A549 (cell line): ENCODE results near the gene GPRASP2. TPM values are rescaled to one million over a fixed set of nuclear protein-coding genes. Genes with fewer than 3 reads are reported as not detected.

Experiments
- ATAC-seq, 2 experiments: fragments of 200-7000 bp in 1 of 2; fragments of >200 bp in 1 of 2; cut with Nextera tagmentation in 1 of 2; cut with Tn5 transposase in 1 of 2; 3 replicates each; pipeline versions ENCODE4 v1.8.0 to v1.9.1; 2018 to 2020; ENCODE audit warnings: mild to moderate bottlenecking in 1 of 2, moderate library complexity in 1 of 2
- CTCF ChIA-PET: fragments of 300-600 bp; sonication (Branson Sonifier 250); formaldehyde crosslinking; extraction: SDS; loops from one replicate; lab custom pipeline; 2021; ENCODE audit warnings: antibody characterized with exemption, inconsistent platforms; lab: Yijun Ruan, JAX
- POLR2A ChIA-PET: fragments of 350-600 bp; formaldehyde crosslinking; extraction: SDS; loops from one replicate; lab custom pipeline; 2021; ENCODE audit warnings: antibody characterized with exemption, inconsistent platforms; lab: Yijun Ruan, JAX
- DNase-seq, 2 experiments: peaks; one replicate each; pipeline versions ENCODE4 v3.0.0 to v3.0.0-alpha.2; 2011 to 2016; ENCODE audit warnings: low read depth in 1 of 2, low spot score in 1 of 2
- FAIRE-seq: peaks from 2 replicates; lab custom pipeline; 2011; peaks lifted over from hg19 to GRCh38; lab: Jason Lieb, UNC
- H3K27ac ChIP-seq, 2 experiments: fragments of >200 bp; sonication (Bioruptor Twin); formaldehyde crosslinking; 3 replicates each; pipeline ENCODE4 v1.5.1; 2016 to 2017
- H3K4me1 ChIP-seq: fragments of >200 bp; sonication (Bioruptor Twin); formaldehyde crosslinking; 3 replicates; pipeline ENCODE4 v1.6.1; 2016
- H3K4me2 ChIP-seq: fragments of >200 bp; sonication (Bioruptor Twin); formaldehyde crosslinking; 3 replicates; pipeline ENCODE4 v1.6.1; 2016
- H3K4me3 ChIP-seq: fragments of >200 bp; sonication (Bioruptor Twin); formaldehyde crosslinking; 3 replicates; pipeline ENCODE4 v1.5.1; 2016
- H3K9me3 ChIP-seq: fragments of >200 bp; sonication (Bioruptor Twin); formaldehyde crosslinking; 3 replicates; pipeline ENCODE4 v1.6.1; 2016
- CEBPB ChIP-seq, 2 experiments: fragments of >200 bp in 1 of 2; sonication (Bioruptor Twin) in 1 of 2; formaldehyde crosslinking in 1 of 2; IDR thresholded peaks; 2 replicates each; pipeline ENCODE4 v1.6.1; 2012 to 2016
- CHD2 ChIP-seq: fragments of 150-350 bp; IDR thresholded peaks from 2 replicates; pipeline ENCODE4 v1.6.1; 2014; ENCODE audit warnings: low read length; ENCODE audit not compliant: partially characterized antibody
- CHD4 ChIP-seq: fragments of 200-600 bp; sonication (generic); IDR thresholded peaks from 2 replicates; pipeline ENCODE4 v1.6.1; 2016; ENCODE audit warnings: antibody characterized with exemption, mild to moderate bottlenecking, borderline replicate concordance
- E2F6 ChIP-seq: IDR thresholded peaks from 2 replicates; pipeline ENCODE4 v1.6.1; 2012; ENCODE audit warnings: low read depth, borderline replicate concordance
- EHF ChIP-seq: fragments of 250-450 bp; sonication (Bioruptor Pico); IDR thresholded peaks from 2 replicates; pipeline ENCODE4 v1.5.0; 2020; ENCODE audit warnings: mild to moderate bottlenecking
- FOSB ChIP-seq: fragments of 250-450 bp; sonication (Bioruptor Pico); IDR thresholded peaks from 2 replicates; pipeline ENCODE4 v1.5.0; 2020; ENCODE audit warnings: mild to moderate bottlenecking, moderate library complexity
- FOSL2 ChIP-seq, 2 experiments: fragments of 450-650 bp in 1 of 2; fragments of >200 bp in 1 of 2; sonication (Bioruptor Twin) in 1 of 2; formaldehyde crosslinking; IDR thresholded peaks; 2 replicates each; pipeline versions ENCODE4 v1.5.0 to v1.6.1; 2016 to 2020; ENCODE audit warnings: mild to moderate bottlenecking in 1 of 2, moderate library complexity in 1 of 2
- HDAC2 ChIP-seq: fragments of 200-600 bp; sonication (generic); IDR thresholded peaks from 2 replicates; pipeline ENCODE4 v1.6.1; 2016
- HEYL ChIP-seq: fragments of 250-450 bp; sonication (Bioruptor Pico); IDR thresholded peaks from 2 replicates; pipeline ENCODE4 v1.8.0; 2021; ENCODE audit warnings: mild to moderate bottlenecking, moderate library complexity
- HMGXB4 ChIP-seq: fragments of 250-450 bp; sonication (Bioruptor Pico); IDR thresholded peaks from 2 replicates; pipeline ENCODE4 v1.5.0; 2021; ENCODE audit warnings: mild to moderate bottlenecking, moderate library complexity, borderline replicate concordance
- HOXA7 ChIP-seq: fragments of 250-450 bp; sonication (Bioruptor Pico); IDR thresholded peaks from 2 replicates; pipeline ENCODE4 v1.5.0; 2020; ENCODE audit warnings: mild to moderate bottlenecking, moderate library complexity
- HOXB13 ChIP-seq: fragments of 250-450 bp; sonication (Bioruptor Pico); IDR thresholded peaks from 2 replicates; pipeline ENCODE4 v1.5.0; 2020; ENCODE audit warnings: low read depth, mild to moderate bottlenecking, moderate library complexity
- HOXB5 ChIP-seq: fragments of 250-450 bp; sonication (Bioruptor Pico); IDR thresholded peaks from 2 replicates; pipeline ENCODE4 v1.5.0; 2020; ENCODE audit warnings: mild to moderate bottlenecking, moderate library complexity
- JUNB ChIP-seq: fragments of >200 bp; sonication (Bioruptor Twin); formaldehyde crosslinking; IDR thresholded peaks from 2 replicates; pipeline ENCODE4 v1.6.1; 2016
- MAFK ChIP-seq: fragments of 450-650 bp; IDR thresholded peaks from 2 replicates; pipeline ENCODE4 v1.6.1; 2014; ENCODE audit not compliant: partially characterized antibody
- MYC ChIP-seq: IDR thresholded peaks from 2 replicates; pipeline ENCODE4 v1.6.1; 2012; ENCODE audit warnings: mild to moderate bottlenecking, inconsistent platforms, low read length, improper control_type of control experiment, borderline replicate concordance
- PHF8 ChIP-seq: fragments of 200-600 bp; sonication (generic); IDR thresholded peaks from 2 replicates; pipeline ENCODE4 v1.6.1; 2016; ENCODE audit warnings: low read depth, mild to moderate bottlenecking, antibody characterized with exemption, moderate library complexity, borderline replicate concordance
- POLR2A ChIP-seq: IDR thresholded peaks from 2 replicates; pipeline ENCODE4 v1.6.1; 2012; ENCODE audit warnings: mild to moderate bottlenecking, low read length
- RAD21 ChIP-seq, 2 experiments: fragments of >200 bp in 1 of 2; sonication (Bioruptor Twin) in 1 of 2; formaldehyde crosslinking in 1 of 2; IDR thresholded peaks in 1 of 2; conservative IDR thresholded peaks in 1 of 2; 2 replicates in 1 of 2; 3 replicates in 1 of 2; pipeline ENCODE4 v1.6.1; 2012 to 2018; ENCODE audit warnings: inconsistent platforms in 1 of 2
- SMC3 ChIP-seq: fragments of >200 bp; sonication (Bioruptor Twin); formaldehyde crosslinking; IDR thresholded peaks from 3 replicates; pipeline ENCODE4 v1.6.1; 2018; ENCODE audit warnings: inconsistent platforms
- SREBF2 ChIP-seq: fragments of 450-650 bp; IDR thresholded peaks from 2 replicates; pipeline ENCODE4 v1.6.1; 2014; ENCODE audit warnings: mild to moderate bottlenecking, moderate library complexity
- TP53 ChIP-seq: fragments of 250-450 bp; sonication (Bioruptor Pico); IDR thresholded peaks from 2 replicates; pipeline ENCODE4 v1.5.0; 2021; ENCODE audit warnings: mild to moderate bottlenecking, moderate library complexity
- USF2 ChIP-seq: fragments of 450-650 bp; IDR thresholded peaks from 2 replicates; pipeline ENCODE4 v1.6.1; 2014; ENCODE audit warnings: antibody characterized with exemption
- ZNF302 ChIP-seq: fragments of 250-450 bp; sonication (Bioruptor Pico); IDR thresholded peaks from 2 replicates; pipeline ENCODE4 v1.9.0; 2021; ENCODE audit warnings: inconsistent platforms, mild to moderate bottlenecking, moderate library complexity
- WGBS: methylation state at CpG from one replicate; pipeline ENCODE4 v1.1.6; 2017; ENCODE audit errors: missing lambda C conversion rate; 5-methylcytosine and 5-hydroxymethylcytosine counted together
- polyA plus RNA-seq, 4 experiments: library from polyadenylated mRNA; depleted of rRNA in 3 of 4; stranded (reverse); fragments of >200 nt; fragmentation: RNase III in 1 of 4; extraction: RNeasy Plus Mini Kit Qiagen cat#74134 plus additional on column Dnase treatment in 1 of 4; gene quantifications; 2 replicates in 3 of 4; 3 replicates in 1 of 4; pipeline ENCODE4 v1.2.3, GENCODE V29; 2011 to 2017
- TF ChIP-seq, protein P1 (sequence below): fragments of 250-450 bp; sonication (Bioruptor Pico); IDR thresholded peaks from 2 replicates; pipeline ENCODE4 v1.5.0; 2020; ENCODE audit warnings: low read depth, mild to moderate bottlenecking, moderate library complexity
- TF ChIP-seq, protein P2 (sequence below): fragments of >200 bp; sonication (Bioruptor Twin); formaldehyde crosslinking; IDR thresholded peaks from 2 replicates; pipeline ENCODE4 v1.6.1; 2016

The GPRASP2 gene
- polyA plus RNA-seq, 2 of the 4 experiments (the other 2 are of a cell fraction): 5.7 to 6.7 TPM

DNA sequence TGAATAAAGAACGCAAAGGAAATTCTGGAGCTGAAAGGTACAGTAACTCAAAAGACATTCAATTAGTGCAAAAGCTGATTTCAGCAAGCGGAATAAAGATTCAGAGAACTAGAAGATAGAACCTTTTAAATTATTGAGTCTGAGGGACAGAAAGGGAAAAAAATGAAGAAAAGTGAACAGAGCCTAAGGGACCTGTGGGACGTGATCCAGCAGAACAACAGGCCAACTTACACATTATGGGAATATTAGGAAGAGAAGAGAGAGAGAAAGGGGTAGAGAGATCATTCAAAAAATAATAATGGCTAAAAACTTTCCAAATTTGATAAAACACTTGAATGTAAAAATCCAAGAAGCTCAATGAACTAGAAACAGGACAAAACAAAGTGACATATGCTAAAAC, 17.5 kb upstream of the GPRASP2 start:
- ChIA-PET POLR2A (no interaction called here), CTCF (interaction anchor here (1.5 kb wide), 1 partner anchor 12 kb away, joined by 3 read pairs; no protein-coding TSS in a partner anchor)
- Histone ChIP-seq H3K4me2 (no peak overlapping the region), H3K27ac (no peak overlapping the region), H3K9me3 (no peaks in the 10 kb centered on the region), H3K4me1 (no peaks in the 10 kb centered on the region), H3K4me3 (no peak overlapping the region)
- ATAC-seq: no peak
- TF ChIP-seq EHF (CRISPR knock-in tag) (no peak), SREBF2 (no peak), HOXB13 (no peak), HOXA7 (CRISPR knock-in tag) (no peak), E2F6 (no peak)
- TF ChIP-seq, protein P1, sequence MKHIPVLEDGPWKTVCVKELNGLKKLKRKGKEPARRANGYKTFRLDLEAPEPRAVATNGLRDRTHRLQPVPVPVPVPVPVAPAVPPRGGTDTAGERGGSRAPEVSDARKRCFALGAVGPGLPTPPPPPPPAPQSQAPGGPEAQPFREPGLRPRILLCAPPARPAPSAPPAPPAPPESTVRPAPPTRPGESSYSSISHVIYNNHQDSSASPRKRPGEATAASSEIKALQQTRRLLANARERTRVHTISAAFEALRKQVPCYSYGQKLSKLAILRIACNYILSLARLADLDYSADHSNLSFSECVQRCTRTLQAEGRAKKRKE: no peak
- 88% methylated on average over 3 of the region's 3 CpGs for WGBS
- FAIRE-seq: peak; percentile 46
- no peak for DNase-seq

GRCh38 chrX:102696306-102696705, 15.9 kb upstream of the GPRASP2 start:
- ChIA-PET CTCF (no interaction called here), POLR2A (no interaction called here)

DNA sequence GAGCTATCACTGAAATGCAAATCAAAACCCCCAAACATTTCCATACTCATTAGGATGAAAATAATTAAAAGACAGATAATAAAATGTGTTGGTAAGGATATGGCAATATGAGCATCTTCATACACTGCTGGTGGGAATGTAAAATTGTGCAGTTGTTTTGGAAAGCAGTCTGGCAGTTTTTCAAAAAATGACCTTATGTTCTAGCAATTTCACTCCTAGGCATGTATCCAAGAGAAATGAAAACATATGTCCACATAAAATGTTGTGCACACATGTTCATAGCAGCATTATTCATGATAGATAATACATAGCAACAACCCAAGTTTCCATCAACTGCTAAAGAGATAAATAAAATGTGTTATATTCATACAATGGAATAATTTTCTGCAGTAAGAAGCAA, 14.8 kb upstream of the GPRASP2 start:
- TF ChIP-seq POLR2A (no peak), CEBPB (IDR thresholded peaks at IDR 0.05) (no peak), FOSL2 (IDR thresholded peaks at IDR 0.05) (no peak), FOSL2 (CRISPR knock-in tag; IDR thresholded peaks at IDR 0.05) (no peak), USF2 (no peak), HDAC2 (no peak), HOXB5 (CRISPR knock-in tag) (no peak), HEYL (CRISPR knock-in tag) (no peak), CHD4 (no peak), CHD2 (no peak), JUNB (no peak), PHF8 (no peak), ZNF302 (CRISPR knock-in tag) (no peak), TP53 (no peak), RAD21 (conservative IDR thresholded peaks at IDR 0.05 in 1 of 2, IDR thresholded peaks at IDR 0.05 in 1 of 2) (no peak), SMC3 (no peak), HMGXB4 (no peak), FOSB (CRISPR knock-in tag) (no peak), MYC (no peak)
- TF ChIP-seq, protein P2, sequence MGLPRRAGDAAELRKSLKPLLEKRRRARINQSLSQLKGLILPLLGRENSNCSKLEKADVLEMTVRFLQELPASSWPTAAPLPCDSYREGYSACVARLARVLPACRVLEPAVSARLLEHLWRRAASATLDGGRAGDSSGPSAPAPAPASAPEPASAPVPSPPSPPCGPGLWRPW: no peak
- Histone ChIP-seq H3K4me3 (no peak overlapping the region), H3K9me3 (no peaks in the 10 kb centered on the region), H3K4me1 (no peaks in the 10 kb centered on the region), H3K4me2 (no peak overlapping the region), H3K27ac (no peak overlapping the region)
- DNase-seq: no peak
- no peak for FAIRE-seq
- CTCF ChIA-PET: no interaction called here
- no peak for ATAC-seq
- POLR2A ChIA-PET: no interaction called here

More at GRCh38 chrX:102696306-102696705, 15.9 kb upstream of the GPRASP2 start:
- TF ChIP-seq MAFK: peak; percentile 75
- TF ChIP-seq CHD4: no peak
- Histone ChIP-seq H3K4me3 (no peak overlapping the region), H3K9me3 (no peaks in the 10 kb centered on the region), H3K4me1 (no peaks in the 10 kb centered on the region), H3K4me2 (no peak overlapping the region), H3K27ac (no peak overlapping the region)
- peak; percentile 94 for FAIRE-seq
- DNase-seq: no peak
- ATAC-seq: no peak
